ENCODE data around the gene GIT1. TPM values are rescaled to one million over a fixed set of nuclear protein-coding genes. Genes with fewer than 3 reads are reported as not detected.

The GIT1 gene
- total and polyA plus RNA-seq, 2 of the 13 experiments (the other 11 are each of a cell fraction or from before 2014, with no cell fraction given): 14.2 to 30.8 TPM

DNA sequence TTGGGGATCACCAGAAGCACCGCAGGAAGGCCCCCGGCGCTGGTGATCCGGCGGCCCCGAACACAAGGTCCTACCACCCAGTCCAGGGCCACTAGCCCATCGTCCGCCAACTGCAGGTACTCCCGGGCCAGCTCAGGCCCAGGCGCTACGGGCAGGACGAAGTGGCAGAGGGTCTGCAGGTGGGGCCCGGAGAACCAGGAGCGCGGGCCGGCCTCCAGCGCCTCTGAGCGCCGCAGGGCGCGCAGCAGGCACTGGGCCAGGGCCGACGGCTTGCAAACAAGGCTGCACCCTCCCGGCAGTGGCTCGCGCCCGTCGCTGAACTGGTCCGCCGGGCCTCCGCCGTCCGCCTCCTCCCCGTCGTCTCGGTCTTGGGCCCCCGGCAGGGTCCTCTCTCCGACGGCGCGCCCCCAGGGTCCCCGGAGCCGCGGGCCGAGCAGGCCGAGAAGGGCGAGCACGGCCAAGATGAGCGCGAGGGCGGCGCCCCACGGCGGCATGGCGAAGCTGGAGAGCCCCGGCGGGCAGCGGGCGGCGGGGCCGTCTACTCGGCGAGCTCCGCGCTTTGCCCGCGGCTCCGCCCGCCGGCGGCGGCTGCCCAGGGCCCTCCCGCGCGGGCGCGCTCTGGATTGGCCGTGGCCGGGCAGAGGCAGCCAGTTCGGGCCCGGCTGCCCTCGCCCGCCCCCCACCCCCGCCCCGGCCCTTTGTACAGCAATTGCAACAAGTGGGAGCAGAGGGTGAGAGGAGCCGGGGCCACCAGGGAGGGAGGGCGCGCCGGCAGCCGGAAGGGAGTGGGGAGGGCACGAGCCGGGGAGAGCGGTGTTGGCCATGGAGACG is 22.8 kb downstream of the GIT1 start, which contains the start of gene ABHD15 (continued):
- peak; percentile 78; the same call in 1 of the 2 replicates for TF ChIP-seq ZNF678 (CRISPR knock-in tag; IDR thresholded peaks at IDR 0.05)
- TF ChIP-seq DMAP1 (CRISPR knock-in tag; IDR thresholded peaks at IDR 0.05): no peak
- TF ChIP-seq PAF1 (CRISPR knock-in tag; IDR thresholded peaks at IDR 0.05): no peak
- peak; percentile 70; the same call in 1 of the 2 replicates for TF ChIP-seq BCL6 (CRISPR knock-in tag; IDR thresholded peaks at IDR 0.05)
- TF ChIP-seq, protein P1, sequence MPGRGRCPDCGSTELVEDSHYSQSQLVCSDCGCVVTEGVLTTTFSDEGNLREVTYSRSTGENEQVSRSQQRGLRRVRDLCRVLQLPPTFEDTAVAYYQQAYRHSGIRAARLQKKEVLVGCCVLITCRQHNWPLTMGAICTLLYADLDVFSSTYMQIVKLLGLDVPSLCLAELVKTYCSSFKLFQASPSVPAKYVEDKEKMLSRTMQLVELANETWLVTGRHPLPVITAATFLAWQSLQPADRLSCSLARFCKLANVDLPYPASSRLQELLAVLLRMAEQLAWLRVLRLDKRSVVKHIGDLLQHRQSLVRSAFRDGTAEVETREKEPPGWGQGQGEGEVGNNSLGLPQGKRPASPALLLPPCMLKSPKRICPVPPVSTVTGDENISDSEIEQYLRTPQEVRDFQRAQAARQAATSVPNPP (CRISPR knock-in tag; IDR thresholded peaks at IDR 0.05): no peak
- TF ChIP-seq ZNF34 (CRISPR knock-in tag; IDR thresholded peaks at IDR 0.05; ENCODE audit: borderline replicate concordance): no peak
- TF ChIP-seq, protein P2, sequence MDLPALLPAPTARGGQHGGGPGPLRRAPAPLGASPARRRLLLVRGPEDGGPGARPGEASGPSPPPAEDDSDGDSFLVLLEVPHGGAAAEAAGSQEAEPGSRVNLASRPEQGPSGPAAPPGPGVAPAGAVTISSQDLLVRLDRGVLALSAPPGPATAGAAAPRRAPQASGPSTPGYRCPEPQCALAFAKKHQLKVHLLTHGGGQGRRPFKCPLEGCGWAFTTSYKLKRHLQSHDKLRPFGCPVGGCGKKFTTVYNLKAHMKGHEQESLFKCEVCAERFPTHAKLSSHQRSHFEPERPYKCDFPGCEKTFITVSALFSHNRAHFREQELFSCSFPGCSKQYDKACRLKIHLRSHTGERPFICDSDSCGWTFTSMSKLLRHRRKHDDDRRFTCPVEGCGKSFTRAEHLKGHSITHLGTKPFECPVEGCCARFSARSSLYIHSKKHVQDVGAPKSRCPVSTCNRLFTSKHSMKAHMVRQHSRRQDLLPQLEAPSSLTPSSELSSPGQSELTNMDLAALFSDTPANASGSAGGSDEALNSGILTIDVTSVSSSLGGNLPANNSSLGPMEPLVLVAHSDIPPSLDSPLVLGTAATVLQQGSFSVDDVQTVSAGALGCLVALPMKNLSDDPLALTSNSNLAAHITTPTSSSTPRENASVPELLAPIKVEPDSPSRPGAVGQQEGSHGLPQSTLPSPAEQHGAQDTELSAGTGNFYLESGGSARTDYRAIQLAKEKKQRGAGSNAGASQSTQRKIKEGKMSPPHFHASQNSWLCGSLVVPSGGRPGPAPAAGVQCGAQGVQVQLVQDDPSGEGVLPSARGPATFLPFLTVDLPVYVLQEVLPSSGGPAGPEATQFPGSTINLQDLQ (CRISPR knock-in tag; IDR thresholded peaks at IDR 0.05): no peak
- TF ChIP-seq, protein P3, sequence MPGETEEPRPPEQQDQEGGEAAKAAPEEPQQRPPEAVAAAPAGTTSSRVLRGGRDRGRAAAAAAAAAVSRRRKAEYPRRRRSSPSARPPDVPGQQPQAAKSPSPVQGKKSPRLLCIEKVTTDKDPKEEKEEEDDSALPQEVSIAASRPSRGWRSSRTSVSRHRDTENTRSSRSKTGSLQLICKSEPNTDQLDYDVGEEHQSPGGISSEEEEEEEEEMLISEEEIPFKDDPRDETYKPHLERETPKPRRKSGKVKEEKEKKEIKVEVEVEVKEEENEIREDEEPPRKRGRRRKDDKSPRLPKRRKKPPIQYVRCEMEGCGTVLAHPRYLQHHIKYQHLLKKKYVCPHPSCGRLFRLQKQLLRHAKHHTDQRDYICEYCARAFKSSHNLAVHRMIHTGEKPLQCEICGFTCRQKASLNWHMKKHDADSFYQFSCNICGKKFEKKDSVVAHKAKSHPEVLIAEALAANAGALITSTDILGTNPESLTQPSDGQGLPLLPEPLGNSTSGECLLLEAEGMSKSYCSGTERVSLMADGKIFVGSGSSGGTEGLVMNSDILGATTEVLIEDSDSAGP (CRISPR knock-in tag; IDR thresholded peaks at IDR 0.05; ENCODE audit: borderline replicate concordance): peak; percentile 68; the same call in 1 of the 2 replicates
- TF ChIP-seq, protein P4, sequence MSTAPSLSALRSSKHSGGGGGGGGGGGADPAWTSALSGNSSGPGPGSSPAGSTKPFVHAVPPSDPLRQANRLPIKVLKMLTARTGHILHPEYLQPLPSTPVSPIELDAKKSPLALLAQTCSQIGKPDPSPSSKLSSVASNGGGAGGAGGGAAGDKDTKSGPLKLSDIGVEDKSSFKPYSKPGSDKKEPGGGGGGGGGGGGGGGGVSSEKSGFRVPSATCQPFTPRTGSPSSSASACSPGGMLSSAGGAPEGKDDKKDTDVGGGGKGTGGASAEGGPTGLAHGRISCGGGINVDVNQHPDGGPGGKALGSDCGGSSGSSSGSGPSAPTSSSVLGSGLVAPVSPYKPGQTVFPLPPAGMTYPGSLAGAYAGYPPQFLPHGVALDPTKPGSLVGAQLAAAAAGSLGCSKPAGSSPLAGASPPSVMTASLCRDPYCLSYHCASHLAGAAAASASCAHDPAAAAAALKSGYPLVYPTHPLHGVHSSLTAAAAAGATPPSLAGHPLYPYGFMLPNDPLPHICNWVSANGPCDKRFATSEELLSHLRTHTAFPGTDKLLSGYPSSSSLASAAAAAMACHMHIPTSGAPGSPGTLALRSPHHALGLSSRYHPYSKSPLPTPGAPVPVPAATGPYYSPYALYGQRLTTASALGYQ (CRISPR knock-in tag; IDR thresholded peaks at IDR 0.05): 0 out of 2 replicates have a peak, but pooled peaks have one; percentile 35
- TF ChIP-seq MBNL3 (CRISPR knock-in tag; conservative IDR thresholded peaks at IDR 0.05): no peak
- no peak for TF ChIP-seq ZNF343 (CRISPR knock-in tag; IDR thresholded peaks at IDR 0.05)
- TF ChIP-seq KLF16 (CRISPR knock-in tag; IDR thresholded peaks at IDR 0.05): 0 out of 4 replicates have a peak, but pooled peaks of 1 of the 2 experiments have one; percentile 49
- no peak for TF ChIP-seq ZBTB20 (CRISPR knock-in tag; IDR thresholded peaks at IDR 0.05; ENCODE audit: borderline replicate concordance, low read depth)
- TF ChIP-seq, protein P5, sequence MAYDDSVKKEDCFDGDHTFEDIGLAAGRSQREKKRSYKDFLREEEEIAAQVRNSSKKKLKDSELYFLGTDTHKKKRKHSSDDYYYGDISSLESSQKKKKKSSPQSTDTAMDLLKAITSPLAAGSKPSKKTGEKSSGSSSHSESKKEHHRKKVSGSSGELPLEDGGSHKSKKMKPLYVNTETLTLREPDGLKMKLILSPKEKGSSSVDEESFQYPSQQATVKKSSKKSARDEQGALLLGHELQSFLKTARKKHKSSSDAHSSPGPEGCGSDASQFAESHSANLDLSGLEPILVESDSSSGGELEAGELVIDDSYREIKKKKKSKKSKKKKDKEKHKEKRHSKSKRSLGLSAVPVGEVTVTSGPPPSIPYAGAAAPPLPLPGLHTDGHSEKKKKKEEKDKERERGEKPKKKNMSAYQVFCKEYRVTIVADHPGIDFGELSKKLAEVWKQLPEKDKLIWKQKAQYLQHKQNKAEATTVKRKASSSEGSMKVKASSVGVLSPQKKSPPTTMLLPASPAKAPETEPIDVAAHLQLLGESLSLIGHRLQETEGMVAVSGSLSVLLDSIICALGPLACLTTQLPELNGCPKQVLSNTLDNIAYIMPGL (CRISPR knock-in tag; IDR thresholded peaks at IDR 0.05; ENCODE audit: borderline replicate concordance in 1 of 2, low read depth in 1 of 2): peak in 1 of 2 experiments; percentile 79; a peak in 2 of 4 replicates
- TF ChIP-seq, protein P6, sequence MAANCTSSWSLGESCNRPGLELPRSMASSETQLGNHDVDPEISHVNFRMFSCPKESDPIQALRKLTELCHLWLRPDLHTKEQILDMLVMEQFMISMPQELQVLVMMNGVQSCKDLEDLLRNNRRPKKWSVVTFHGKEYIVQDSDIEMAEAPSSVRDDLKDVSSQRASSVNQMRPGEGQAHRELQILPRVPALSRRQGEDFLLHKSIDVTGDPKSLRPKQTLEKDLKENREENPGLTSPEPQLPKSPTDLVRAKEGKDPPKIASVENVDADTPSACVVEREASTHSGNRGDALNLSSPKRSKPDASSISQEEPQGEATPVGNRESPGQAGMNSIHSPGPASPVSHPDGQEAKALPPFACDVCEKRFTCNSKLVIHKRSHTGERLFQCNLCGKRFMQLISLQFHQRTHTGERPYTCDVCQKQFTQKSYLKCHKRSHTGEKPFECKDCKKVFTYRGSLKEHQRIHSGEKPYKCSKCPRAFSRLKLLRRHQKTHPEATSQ (CRISPR knock-in tag; IDR thresholded peaks at IDR 0.05; ENCODE audit: borderline replicate concordance): no peak
- TF ChIP-seq ZNF441 (CRISPR knock-in tag; IDR thresholded peaks at IDR 0.05; ENCODE audit: borderline replicate concordance): no peak
